Calu3 (cell line): Measurements from ENCODE around the gene MARCHF10. TPM values are rescaled to one million over a fixed set of nuclear protein-coding genes. Genes with fewer than 3 reads are reported as not detected.

Experiments used
- BruUV-seq: library from RNA; stranded (reverse); fragments of 400-500 nt; replicated peaks from 2 replicates; lab custom pipeline; 2021; lab: Mats Ljungman, UMichigan
- CTCF ChIA-PET: fragments of 300-600 bp; sonication (Branson Sonifier 250); formaldehyde crosslinking; loops from one replicate; lab custom pipeline; 2022; ENCODE audit warnings: antibody characterized with exemption; lab: Charles Lee
- DNase-seq: peaks from one replicate; pipeline ENCODE4 v3.0.0; 2022
- H3K27ac Mint-ChIP-seq: one replicate; pipeline ENCODE4 v1.8.0; 2022; ENCODE audit warnings: mixed read lengths; ENCODE audit not compliant: unreplicated experiment
- H3K27me3 Mint-ChIP-seq: one replicate; pipeline ENCODE4 v1.8.0; 2022; ENCODE audit warnings: mixed read lengths; ENCODE audit not compliant: unreplicated experiment
- H3K36me3 Mint-ChIP-seq: one replicate; pipeline ENCODE4 v1.8.0; 2022; ENCODE audit warnings: mild to moderate bottlenecking, moderate library complexity, mixed read lengths; ENCODE audit not compliant: insufficient read depth, unreplicated experiment
- H3K4me1 Mint-ChIP-seq: one replicate; pipeline ENCODE4 v1.8.0; 2022; ENCODE audit warnings: mild to moderate bottlenecking, low read depth, mixed read lengths; ENCODE audit not compliant: unreplicated experiment
- H3K4me3 Mint-ChIP-seq: one replicate; pipeline ENCODE4 v1.8.0; 2022; ENCODE audit warnings: mild to moderate bottlenecking, low read depth, moderate library complexity, mixed read lengths; ENCODE audit not compliant: unreplicated experiment
- H3K9me3 Mint-ChIP-seq: one replicate; pipeline ENCODE4 v1.8.0; 2022; ENCODE audit warnings: low read depth, mixed read lengths; ENCODE audit not compliant: unreplicated experiment
- CTCF ChIP-seq: fragments of 200-600 bp; IDR thresholded peaks from one replicate; pipeline ENCODE4 v1.8.0; 2022; ENCODE audit warnings: antibody characterized with exemption; ENCODE audit not compliant: unreplicated experiment
- intact Hi-C: fragments of 100-400 bp; cut with micrococcal nuclease; formaldehyde crosslinking; loops from one replicate; pipeline ENCODE4 v1.10.0; 2022; ENCODE audit not compliant: unreplicated experiment
- total RNA-seq: library from RNA; stranded (reverse); gene quantifications from 2 replicates; pipeline ENCODE4 v1.2.3, GENCODE V29; 2022

Gene MARCHF10
- total RNA-seq, 1 experiment from 2014 or later = not detected

- H3K4me1 Mint-ChIP-seq = peaks cover 17% of the 10 kb centered on the region
- no TSS peak for BruUV-seq
- H3K4me3 Mint-ChIP-seq = no peak overlapping the region
- CTCF ChIA-PET = interaction anchor here (1.3 to 2.2 kb wide), 5 partner anchors 22 to 754 kb away, joined by 3 to 12 read pairs (median 4); no protein-coding TSS in a partner anchor
- peak; percentile 58 for DNase-seq
- no peaks in the 10 kb centered on the region for H3K36me3 Mint-ChIP-seq
- intact Hi-C loops = no loop called here
- no peaks in the 10 kb centered on the region for H3K27me3 Mint-ChIP-seq
- no peaks in the 10 kb centered on the region for H3K9me3 Mint-ChIP-seq
- no peak overlapping the region for H3K27ac Mint-ChIP-seq
- no peak for TF ChIP-seq CTCF
These were observed 136.6 kb downstream of the MARCHF10 start for GRCh38 chr17:62671553-62671952.

GRCh38 chr17:62670202-62670821, 137.8 kb downstream of the MARCHF10 start:
- Mint-ChIP-seq H3K4me1 (peaks cover 17% of the 10 kb centered on the region), H3K36me3 (no peaks in the 10 kb centered on the region), H3K4me3 (no peak overlapping the region), H3K9me3 (no peaks in the 10 kb centered on the region), H3K27ac (no peak overlapping the region), H3K27me3 (no peaks in the 10 kb centered on the region)
- BruUV-seq = no TSS peak
- intact Hi-C loops = no loop called here
- no peak for DNase-seq
- CTCF ChIA-PET = no interaction called here
- no peak for TF ChIP-seq CTCF

- Mint-ChIP-seq H3K4me3 (no peak overlapping the region), H3K4me1 (peaks cover 17% of the 10 kb centered on the region), H3K36me3 (no peaks in the 10 kb centered on the region), H3K27ac (no peak overlapping the region), H3K27me3 (peaks cover 7% of the 10 kb centered on the region), H3K9me3 (no peaks in the 10 kb centered on the region)
- TF ChIP-seq CTCF = no peak
- CTCF ChIA-PET = no interaction called here
- BruUV-seq = no TSS peak
- intact Hi-C loops = no loop called here
- DNase-seq = no peak
These were observed 139.9 kb downstream of the MARCHF10 start for GRCh38 chr17:62668091-62668804.

- no TSS peak for BruUV-seq
- Mint-ChIP-seq H3K27me3 (peaks cover 19% of the 10 kb centered on the region), H3K27ac (no peak overlapping the region), H3K4me1 (peaks cover 11% of the 10 kb centered on the region), H3K9me3 (no peaks in the 10 kb centered on the region), H3K36me3 (no peaks in the 10 kb centered on the region), H3K4me3 (no peak overlapping the region)
- CTCF ChIA-PET = no interaction called here
- TF ChIP-seq CTCF = no peak
- no peak for DNase-seq
- intact Hi-C loops = no loop called here
These were observed 141.1 kb downstream of the MARCHF10 start for GRCh38 chr17:62666801-62667591.
